ENCODE data around the gene SLC9A1.

Gene SLC9A1

DNA sequence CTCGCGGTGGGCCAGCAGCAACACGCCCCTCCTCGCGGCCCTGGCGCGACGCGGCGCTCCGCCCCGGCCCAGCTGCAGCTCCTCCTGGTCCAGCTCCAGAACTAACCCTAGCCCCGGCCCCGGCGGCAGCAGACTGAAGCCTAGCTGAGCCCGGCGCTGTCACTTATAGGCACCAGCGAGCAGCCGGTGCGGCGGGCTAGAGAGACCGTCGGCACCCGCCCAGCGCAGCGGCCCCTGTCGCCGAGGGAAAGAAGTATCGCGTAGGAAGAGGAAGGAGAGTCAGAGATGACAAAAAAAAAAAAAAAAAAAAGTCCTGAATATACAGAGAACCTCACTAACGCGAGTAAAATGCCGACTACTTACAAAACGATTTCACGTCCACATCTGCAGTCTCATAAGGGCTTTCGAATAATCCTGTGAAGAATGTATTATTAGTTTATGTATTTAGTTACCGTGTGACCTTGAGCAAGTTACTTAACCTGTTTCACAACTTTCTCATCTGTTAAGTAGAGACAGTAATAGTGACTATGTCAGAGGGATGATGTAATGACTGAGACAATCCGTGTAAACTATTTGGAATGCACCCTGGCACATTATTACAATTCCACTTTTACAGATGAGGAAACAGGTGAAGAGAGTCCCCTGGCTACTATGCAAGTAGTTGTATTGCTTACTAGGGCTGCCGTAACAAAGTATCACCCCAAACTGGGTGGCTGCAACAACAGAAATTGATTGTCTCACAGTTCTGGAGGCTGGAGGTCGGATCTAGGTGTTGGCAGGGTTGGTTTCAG lies at the start of gene SLC9A1:
Gene SLC9A1 (minus strand): TSS at position 135 of the 791 bp plus-strand sequence. CDS start 791 bp downstream, outside the sequence.
- Histone ChIP-seq H2AFZ (ENCODE audit: low read depth, low read length) (peak within 1 kb of the TSS; percentile 100), H3K79me2 (ENCODE audit: low read length) (peaks cover 32% of the 10 kb centered on the region), H3K36me3 (replicated peaks; ENCODE audit: low read depth, low read length) (no peaks in the 10 kb centered on the region), H3K9ac (ENCODE audit: low read length) (peak within 1 kb of the TSS; percentile 86), H3K4me2 (ENCODE audit: low read length) (peak within 1 kb of the TSS; percentile 89), H3K4me3 (ENCODE audit: low read length) (peak within 1 kb of the TSS; percentile 95), H3K27ac (ENCODE audit: low read length) (peak within 1 kb of the TSS; percentile 48; the same call in 1 of the 2 replicates), H4K20me1 (ENCODE audit: insufficient read depth, low read length) (no peaks in the 10 kb centered on the region), H3K9me3 (ENCODE audit: insufficient read depth, low read length) (no peaks in the 10 kb centered on the region), H3K27me3 (ENCODE audit: low read depth, low read length) (no peaks in the 10 kb centered on the region), H3K4me1 (ENCODE audit: low read length) (peaks cover 22% of the 10 kb centered on the region)
- TF ChIP-seq EZH2phosphoT487 (IDR thresholded peaks at IDR 0.05; ENCODE audit: low read depth): no peak
- TF ChIP-seq, protein P1, sequence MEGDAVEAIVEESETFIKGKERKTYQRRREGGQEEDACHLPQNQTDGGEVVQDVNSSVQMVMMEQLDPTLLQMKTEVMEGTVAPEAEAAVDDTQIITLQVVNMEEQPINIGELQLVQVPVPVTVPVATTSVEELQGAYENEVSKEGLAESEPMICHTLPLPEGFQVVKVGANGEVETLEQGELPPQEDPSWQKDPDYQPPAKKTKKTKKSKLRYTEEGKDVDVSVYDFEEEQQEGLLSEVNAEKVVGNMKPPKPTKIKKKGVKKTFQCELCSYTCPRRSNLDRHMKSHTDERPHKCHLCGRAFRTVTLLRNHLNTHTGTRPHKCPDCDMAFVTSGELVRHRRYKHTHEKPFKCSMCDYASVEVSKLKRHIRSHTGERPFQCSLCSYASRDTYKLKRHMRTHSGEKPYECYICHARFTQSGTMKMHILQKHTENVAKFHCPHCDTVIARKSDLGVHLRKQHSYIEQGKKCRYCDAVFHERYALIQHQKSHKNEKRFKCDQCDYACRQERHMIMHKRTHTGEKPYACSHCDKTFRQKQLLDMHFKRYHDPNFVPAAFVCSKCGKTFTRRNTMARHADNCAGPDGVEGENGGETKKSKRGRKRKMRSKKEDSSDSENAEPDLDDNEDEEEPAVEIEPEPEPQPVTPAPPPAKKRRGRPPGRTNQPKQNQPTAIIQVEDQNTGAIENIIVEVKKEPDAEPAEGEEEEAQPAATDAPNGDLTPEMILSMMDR (IDR thresholded peaks at IDR 0.05; ENCODE audit: low read depth, low read length): peak; percentile 57

DNA sequence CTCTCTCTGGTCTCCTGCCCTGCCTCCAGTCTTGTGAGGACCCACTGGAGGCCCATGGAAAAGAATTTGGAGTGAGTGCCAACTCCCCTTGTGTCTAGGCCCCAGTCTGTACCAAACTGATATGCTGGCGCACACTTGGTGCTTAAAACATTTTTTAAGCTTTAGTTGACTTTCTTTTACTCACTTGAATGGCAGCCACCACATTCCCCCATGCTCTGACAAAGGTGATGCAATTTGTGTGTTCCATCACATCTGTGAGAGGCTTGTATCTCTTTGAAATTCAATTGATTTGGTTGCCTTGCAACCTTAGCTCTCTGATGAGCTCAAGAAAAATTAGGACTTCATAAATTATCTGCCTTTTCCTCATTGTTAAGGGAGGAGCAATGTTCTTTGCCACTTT lies 49.0 kb upstream of the SLC9A1 start:
- Histone ChIP-seq H3K9ac (ENCODE audit: low read length) (no peak overlapping the region), H3K79me2 (ENCODE audit: low read length) (no peaks in the 10 kb centered on the region), H3K36me3 (replicated peaks; ENCODE audit: low read depth, low read length) (no peaks in the 10 kb centered on the region), H4K20me1 (ENCODE audit: insufficient read depth, low read length) (no peaks in the 10 kb centered on the region), H2AFZ (ENCODE audit: low read depth, low read length) (no peak overlapping the region), H3K27ac (ENCODE audit: low read length) (no peak overlapping the region), H3K4me1 (ENCODE audit: low read length) (peaks cover 2% of the 10 kb centered on the region; the same call in 1 of the 2 replicates), H3K4me3 (ENCODE audit: low read length) (no peak overlapping the region), H3K4me2 (ENCODE audit: low read length) (no peak overlapping the region), H3K9me3 (ENCODE audit: insufficient read depth, low read length) (no peaks in the 10 kb centered on the region), H3K27me3 (ENCODE audit: low read depth, low read length) (no peaks in the 10 kb centered on the region)
- TF ChIP-seq, protein P1 (IDR thresholded peaks at IDR 0.05; ENCODE audit: low read depth, low read length): no peak
- TF ChIP-seq EZH2phosphoT487 (IDR thresholded peaks at IDR 0.05; ENCODE audit: low read depth): no peak

DNA sequence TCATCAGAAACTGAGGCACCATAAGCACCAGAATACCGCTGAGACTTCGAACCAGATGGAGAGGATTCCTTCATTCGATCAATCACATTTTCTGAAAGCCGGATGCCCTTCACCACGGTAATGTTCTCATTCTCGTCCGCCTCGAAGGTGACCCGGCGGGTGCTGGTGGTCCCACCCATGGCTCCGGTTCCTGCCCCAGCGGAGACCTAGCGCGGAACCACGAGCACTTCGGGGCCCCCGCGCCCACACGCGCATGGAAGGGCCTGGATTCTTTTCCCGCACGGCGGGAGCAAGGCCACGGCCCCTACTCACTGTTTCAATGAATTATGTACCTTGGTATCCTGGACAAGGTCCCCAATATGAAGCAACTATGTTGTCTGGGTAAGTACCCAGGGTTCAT lies 46.4 kb upstream of the SLC9A1 start:
- Histone ChIP-seq H3K4me2 (ENCODE audit: low read length) (no peak overlapping the region), H4K20me1 (ENCODE audit: insufficient read depth, low read length) (no peaks in the 10 kb centered on the region), H3K4me1 (ENCODE audit: low read length) (no peaks in the 10 kb centered on the region), H3K27me3 (ENCODE audit: low read depth, low read length) (no peaks in the 10 kb centered on the region), H3K9ac (ENCODE audit: low read length) (no peak overlapping the region), H3K79me2 (ENCODE audit: low read length) (no peaks in the 10 kb centered on the region), H3K36me3 (replicated peaks; ENCODE audit: low read depth, low read length) (no peaks in the 10 kb centered on the region), H3K9me3 (ENCODE audit: insufficient read depth, low read length) (no peaks in the 10 kb centered on the region), H3K4me3 (ENCODE audit: low read length) (no peak overlapping the region), H3K27ac (ENCODE audit: low read length) (no peak overlapping the region), H2AFZ (ENCODE audit: low read depth, low read length) (no peak overlapping the region)
- TF ChIP-seq, protein P1 (IDR thresholded peaks at IDR 0.05; ENCODE audit: low read depth, low read length): no peak
- no peak for TF ChIP-seq EZH2phosphoT487 (IDR thresholded peaks at IDR 0.05; ENCODE audit: low read depth)

DNA sequence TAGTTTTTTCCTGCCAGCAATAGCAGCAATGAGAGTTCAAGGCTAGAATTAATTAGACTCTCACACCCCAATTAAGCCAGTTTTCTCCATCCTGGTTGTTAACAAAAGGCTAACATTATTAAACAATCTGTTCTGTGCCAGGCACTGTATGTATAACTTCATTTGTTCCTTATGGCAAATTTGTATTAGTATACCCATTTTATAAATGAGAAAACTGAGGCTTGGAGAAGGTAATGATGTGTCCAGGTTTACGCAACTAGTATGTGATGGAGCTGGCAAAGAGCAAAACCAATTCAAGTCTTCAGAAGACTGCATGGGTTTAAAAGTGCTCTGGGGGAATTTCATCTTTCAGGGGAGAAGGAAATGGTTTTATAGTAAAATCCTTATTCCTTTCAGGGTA lies 38.3 kb upstream of the SLC9A1 start:
- Histone ChIP-seq H3K27ac (ENCODE audit: low read length) (no peak overlapping the region), H3K9ac (ENCODE audit: low read length) (no peak overlapping the region), H3K4me1 (ENCODE audit: low read length) (no peaks in the 10 kb centered on the region; the same call in 1 of the 2 replicates), H3K9me3 (ENCODE audit: insufficient read depth, low read length) (no peaks in the 10 kb centered on the region), H3K4me3 (ENCODE audit: low read length) (no peak overlapping the region), H4K20me1 (ENCODE audit: insufficient read depth, low read length) (no peaks in the 10 kb centered on the region), H3K79me2 (ENCODE audit: low read length) (no peaks in the 10 kb centered on the region), H3K36me3 (replicated peaks; ENCODE audit: low read depth, low read length) (no peaks in the 10 kb centered on the region), H2AFZ (ENCODE audit: low read depth, low read length) (no peak overlapping the region), H3K4me2 (ENCODE audit: low read length) (no peak overlapping the region), H3K27me3 (ENCODE audit: low read depth, low read length) (no peaks in the 10 kb centered on the region)
- TF ChIP-seq, protein P1 (IDR thresholded peaks at IDR 0.05; ENCODE audit: low read depth, low read length): no peak
